ENCODE results near the gene ZNF511.

The ZNF511 gene

GRCh38 chr10:133337370-133337725, 28.6 kb downstream of the ZNF511 start:
- DNase-seq: no peak

- DNase-seq: no peak
Measured at GRCh38 chr10:133338080-133339071, 29.7 kb downstream of the ZNF511 start.

GRCh38 chr10:133339708-133340380, 31.1 kb downstream of the ZNF511 start:
- DNase-seq: no peak

DNA sequence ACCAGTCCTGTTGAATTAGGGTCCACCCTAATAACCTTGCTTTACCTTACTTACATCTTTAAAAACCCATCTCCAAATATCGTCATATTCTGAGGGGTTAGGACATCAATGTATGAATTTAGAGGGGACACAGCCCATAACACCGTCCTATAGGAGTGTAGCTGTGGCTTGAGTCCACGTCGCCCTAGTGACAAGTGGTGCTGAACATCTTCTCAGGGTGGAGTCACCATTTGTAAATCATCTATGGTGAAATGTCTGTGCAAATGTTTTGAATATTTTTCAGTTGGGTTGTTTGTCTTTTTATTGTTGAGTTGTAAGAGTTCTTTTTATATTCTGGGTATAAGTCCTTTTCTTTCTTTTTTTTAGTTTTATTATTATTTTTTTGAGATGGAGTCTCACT, 33.3 kb downstream of the ZNF511 start:
- DNase-seq: no peak

DNA sequence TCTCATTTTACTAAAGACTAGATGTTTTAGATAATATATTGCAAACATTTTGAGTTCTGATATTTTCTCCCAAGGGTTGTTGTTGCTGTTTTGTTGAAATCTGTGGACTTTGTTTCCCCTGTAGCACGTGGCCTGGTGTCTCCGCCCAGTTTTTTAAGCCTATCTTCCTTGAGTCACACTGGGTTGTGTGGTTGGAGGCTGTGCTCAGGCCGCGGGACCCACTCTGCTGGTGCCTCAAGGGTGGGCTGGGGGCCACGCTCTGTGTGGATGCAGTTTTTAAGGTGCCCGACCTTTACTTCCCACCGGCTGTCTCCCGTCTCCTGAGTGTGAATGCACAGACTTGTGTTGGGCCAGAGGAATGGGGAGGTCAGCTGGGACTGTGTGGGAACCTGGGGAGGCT, 34.2 kb downstream of the ZNF511 start:
- DNase-seq: no peak

- no peak for DNase-seq
Measured at GRCh38 chr10:133343558-133343957, 34.8 kb downstream of the ZNF511 start.

GRCh38 chr10:133344236-133344635, 35.5 kb downstream of the ZNF511 start:
- no peak for DNase-seq

GRCh38 chr10:133346413-133346812, 37.7 kb downstream of the ZNF511 start:
- no peak for DNase-seq

GRCh38 chr10:133347710-133348517, 39.2 kb downstream of the ZNF511 start:
- no peak for DNase-seq

DNA sequence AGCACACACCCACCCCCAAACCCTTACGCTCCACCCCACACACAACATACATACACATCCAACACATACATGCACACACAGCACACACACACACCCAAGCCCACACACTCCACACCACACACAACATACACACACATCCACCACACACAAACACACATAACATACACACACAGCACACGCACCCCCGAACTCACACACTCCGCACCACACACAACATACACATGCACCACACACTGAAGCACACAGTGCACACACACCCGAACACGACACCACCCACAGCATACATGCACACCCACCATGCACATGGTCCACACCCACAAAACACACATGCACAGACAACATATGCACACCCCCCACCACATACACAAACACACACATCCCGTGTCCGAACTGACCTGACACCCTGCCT, 40.5 kb downstream of the ZNF511 start:
- no peak for DNase-seq

DNA sequence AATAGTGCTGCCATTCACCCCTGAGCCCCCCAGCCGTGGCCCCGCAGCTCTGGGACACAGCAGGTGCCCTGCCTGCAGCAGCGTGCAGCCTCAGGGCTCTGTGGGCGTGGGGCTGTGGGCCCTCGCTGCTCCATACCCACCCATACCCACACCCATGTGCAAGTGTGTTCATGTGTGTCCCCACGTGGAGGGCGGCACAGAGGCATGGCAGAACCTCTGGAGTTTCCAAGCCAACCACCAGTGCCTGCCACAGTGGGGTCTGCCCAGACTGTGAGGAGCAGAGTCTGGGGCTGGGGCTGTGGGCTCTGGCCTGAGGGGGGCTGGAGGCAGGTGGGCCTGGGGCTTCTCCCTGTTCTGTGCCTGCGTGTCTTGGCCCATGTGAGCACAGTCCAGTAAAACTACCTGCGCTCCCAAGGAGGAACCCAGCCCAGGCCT, 40.9 kb downstream of the ZNF511 start:
- no peak for DNase-seq

- no peak for DNase-seq
Measured at GRCh38 chr10:133350283-133350949, 41.7 kb downstream of the ZNF511 start.

GRCh38 chr10:133350950-133351329, 42.2 kb downstream of the ZNF511 start:
- no peak for DNase-seq

DNA sequence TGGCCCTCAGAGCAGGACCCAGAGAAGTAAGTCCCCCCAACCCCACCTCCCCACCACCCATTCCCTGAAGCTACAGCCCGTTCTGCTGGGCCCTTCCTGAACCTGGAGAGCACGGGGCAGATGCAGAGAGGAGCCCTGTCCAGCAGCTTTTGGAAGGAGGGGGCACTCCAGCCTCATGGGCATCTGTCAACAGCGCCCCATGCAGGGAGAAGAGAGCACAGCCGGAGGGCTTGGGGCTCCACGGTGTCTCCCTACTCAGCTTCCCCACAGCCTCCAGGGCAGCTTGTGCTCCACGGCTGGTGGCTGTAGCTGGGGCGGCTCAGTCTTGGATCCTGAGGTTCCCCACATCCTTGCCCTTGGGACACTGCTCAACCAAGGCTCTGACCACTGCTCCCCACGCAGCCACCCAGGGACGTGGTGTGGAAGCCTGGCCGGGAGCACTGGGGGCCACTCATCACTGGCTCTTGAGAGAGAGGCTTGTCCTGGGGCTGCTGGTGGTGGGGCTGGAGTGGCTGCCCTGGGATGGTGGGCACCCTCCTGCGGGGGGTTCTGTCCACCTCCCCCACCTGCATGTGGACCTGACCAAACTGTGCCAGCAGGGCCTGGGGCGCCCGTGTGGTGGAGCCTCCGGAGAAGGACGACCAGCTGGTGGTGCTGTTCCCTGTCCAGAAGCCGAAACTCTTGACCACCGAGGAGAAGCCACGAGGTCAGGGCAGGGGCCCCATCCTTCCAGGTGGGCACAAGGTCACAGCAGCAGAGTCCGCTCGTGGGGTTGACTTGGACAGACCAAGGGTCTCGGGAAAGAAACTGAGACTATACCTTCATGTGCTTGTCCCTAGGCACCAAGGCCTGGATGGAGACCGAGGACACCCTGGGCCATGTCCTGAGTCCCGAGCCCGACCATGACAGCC, 42.9 kb downstream of the ZNF511 start:
- no peak for DNase-seq

- no peak for DNase-seq
Measured at GRCh38 chr10:133353202-133353959, 44.7 kb downstream of the ZNF511 start.

DNA sequence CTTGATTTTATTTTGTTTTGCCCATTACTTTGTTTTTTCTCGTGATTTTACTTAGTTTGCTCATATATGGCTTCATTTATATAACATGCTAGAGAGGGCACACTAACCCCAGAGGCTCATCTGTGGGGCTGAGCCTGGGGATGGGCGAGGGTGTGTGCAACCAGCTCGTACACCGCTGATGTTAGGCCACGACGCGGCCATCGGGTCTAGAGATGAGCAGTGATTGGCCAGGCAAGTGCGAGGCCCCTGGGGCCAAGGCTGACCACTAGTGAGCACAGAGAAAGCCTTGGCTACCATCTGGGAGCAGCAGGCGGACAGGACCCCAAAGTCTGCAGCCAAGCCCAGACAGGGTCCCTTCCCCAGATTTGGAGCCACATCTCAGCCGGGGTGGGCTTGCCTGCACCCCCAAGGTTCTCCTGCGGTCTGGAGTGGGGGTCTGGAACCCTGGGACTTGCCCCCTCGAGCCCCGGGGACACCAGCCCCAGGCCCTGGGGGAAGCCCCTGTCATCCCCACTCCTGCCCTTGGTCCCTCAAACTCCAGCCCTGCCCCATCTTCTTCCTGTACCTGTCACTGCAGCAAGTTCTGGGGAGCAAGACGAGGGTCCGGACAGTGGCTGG, 45.4 kb downstream of the ZNF511 start:
- DNase-seq: no peak

GRCh38 chr10:133354672-133355240, 46.0 kb downstream of the ZNF511 start:
- no peak for DNase-seq

GRCh38 chr10:133355266-133355665, 46.6 kb downstream of the ZNF511 start:
- no peak for DNase-seq

GRCh38 chr10:133355991-133356390, 47.3 kb downstream of the ZNF511 start:
- no peak for DNase-seq
